HEK293T (cell line): ENCODE results near the gene POLR1B.

ENCODE experiments used
- ARNT ChIP-seq: fragments of 450-650 bp; IDR thresholded peaks from 2 replicates; pipeline ENCODE4 v1.6.1; 2017; ENCODE audit warnings: mild to moderate bottlenecking
- BHLHE40 ChIP-seq: fragments of 450-650 bp; IDR thresholded peaks from 2 replicates; pipeline ENCODE4 v1.6.1; 2016; ENCODE audit warnings: mild to moderate bottlenecking, moderate library complexity, borderline replicate concordance
- CTBP1 ChIP-seq: fragments of 450-650 bp; IDR thresholded peaks from 2 replicates; pipeline ENCODE4 v1.6.1; 2016; ENCODE audit warnings: borderline replicate concordance
- FOXM1 ChIP-seq: fragments of 450-650 bp; IDR thresholded peaks from 2 replicates; pipeline ENCODE4 v1.6.1; 2017; ENCODE audit warnings: mild to moderate bottlenecking, borderline replicate concordance
- NFRKB ChIP-seq: fragments of 450-650 bp; IDR thresholded peaks from 2 replicates; pipeline ENCODE4 v1.6.1; 2016; ENCODE audit warnings: mild to moderate bottlenecking, moderate library complexity

GRCh38 chr2:112518807-112519206 lies 23.5 kb upstream of the POLR1B start:
- TF ChIP-seq CTBP1 (no peak), BHLHE40 (no peak), NFRKB (no peak), FOXM1 (no peak), ARNT (no peak)
